ENCODE measurements around the gene CFAP161.

The CFAP161 gene

GRCh38 chr15:81174125-81174791 is 40.2 kb downstream of the CFAP161 start:
- Histone ChIP-seq H3K9me2 (replicated peaks; ENCODE audit: control insufficient read depth, low read length) (no peaks in the 10 kb centered on the region), H4K20me1 (ENCODE audit: control insufficient read depth, insufficient read depth, low read depth, low read length) (no peaks in the 10 kb centered on the region), H3K79me2 (ENCODE audit: control insufficient read depth, low read length) (no peaks in the 10 kb centered on the region), H3K27me3 (ENCODE audit: control insufficient read depth, low read length) (peaks cover 13% of the 10 kb centered on the region), H3K9me3 (ENCODE audit: control insufficient read depth, insufficient read depth, low read length) (no peaks in the 10 kb centered on the region), H3K4me2 (ENCODE audit: low read length) (no peak overlapping the region), H3K36me3 (ENCODE audit: control insufficient read depth, low read length) (no peaks in the 10 kb centered on the region), H3K27ac (ENCODE audit: low read depth, low read length) (no peak overlapping the region), H3F3A (ENCODE audit: control insufficient read depth, insufficient read depth) (no peaks in the 10 kb centered on the region), H3K4me3 (ENCODE audit: low read length) (no peak overlapping the region), H3K4me1 (ENCODE audit: control insufficient read depth, low read length) (no peaks in the 10 kb centered on the region)
- TF ChIP-seq EZH2phosphoT487 (IDR thresholded peaks at IDR 0.05; ENCODE audit: borderline replicate concordance, low read length) = no peak
- TF ChIP-seq, protein P1, sequence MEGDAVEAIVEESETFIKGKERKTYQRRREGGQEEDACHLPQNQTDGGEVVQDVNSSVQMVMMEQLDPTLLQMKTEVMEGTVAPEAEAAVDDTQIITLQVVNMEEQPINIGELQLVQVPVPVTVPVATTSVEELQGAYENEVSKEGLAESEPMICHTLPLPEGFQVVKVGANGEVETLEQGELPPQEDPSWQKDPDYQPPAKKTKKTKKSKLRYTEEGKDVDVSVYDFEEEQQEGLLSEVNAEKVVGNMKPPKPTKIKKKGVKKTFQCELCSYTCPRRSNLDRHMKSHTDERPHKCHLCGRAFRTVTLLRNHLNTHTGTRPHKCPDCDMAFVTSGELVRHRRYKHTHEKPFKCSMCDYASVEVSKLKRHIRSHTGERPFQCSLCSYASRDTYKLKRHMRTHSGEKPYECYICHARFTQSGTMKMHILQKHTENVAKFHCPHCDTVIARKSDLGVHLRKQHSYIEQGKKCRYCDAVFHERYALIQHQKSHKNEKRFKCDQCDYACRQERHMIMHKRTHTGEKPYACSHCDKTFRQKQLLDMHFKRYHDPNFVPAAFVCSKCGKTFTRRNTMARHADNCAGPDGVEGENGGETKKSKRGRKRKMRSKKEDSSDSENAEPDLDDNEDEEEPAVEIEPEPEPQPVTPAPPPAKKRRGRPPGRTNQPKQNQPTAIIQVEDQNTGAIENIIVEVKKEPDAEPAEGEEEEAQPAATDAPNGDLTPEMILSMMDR (IDR thresholded peaks at IDR 0.05; ENCODE audit: low read depth, low read length, poor library complexity, severe bottlenecking) = no peak

DNA sequence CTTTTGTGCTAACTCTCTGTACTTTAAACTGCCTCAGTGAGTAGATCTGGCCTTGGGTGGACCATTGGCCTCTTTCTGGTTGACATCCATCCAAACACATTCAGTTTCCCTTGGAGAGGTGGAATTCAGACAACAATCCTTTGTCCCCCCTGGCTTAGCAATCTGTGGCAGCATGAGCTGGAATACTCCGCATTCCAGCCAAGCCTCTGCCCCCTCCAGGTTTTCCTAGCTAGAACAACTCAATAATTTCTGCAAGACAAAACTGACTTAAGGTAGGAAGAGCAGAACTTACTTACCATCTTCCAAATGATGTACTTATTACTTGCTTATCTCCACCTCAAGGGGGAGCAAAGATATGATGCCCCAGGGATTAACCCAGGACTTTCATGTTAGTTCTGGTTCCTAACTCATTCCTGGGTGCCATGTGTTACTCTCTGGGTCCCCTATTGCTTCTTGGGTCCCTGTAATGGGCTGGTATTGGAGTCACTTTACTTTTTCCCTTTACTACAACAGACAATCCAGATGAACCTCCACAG is 40.8 kb downstream of the CFAP161 start:
- H3F3A ChIP-seq (ENCODE audit: control insufficient read depth, insufficient read depth) = no peaks in the 10 kb centered on the region
- H3K4me3 ChIP-seq (ENCODE audit: low read length) = no peak overlapping the region
- no peaks in the 10 kb centered on the region for H3K79me2 ChIP-seq (ENCODE audit: control insufficient read depth, low read length)
- H3K9me3 ChIP-seq (ENCODE audit: control insufficient read depth, insufficient read depth, low read length) = no peaks in the 10 kb centered on the region
- H4K20me1 ChIP-seq (ENCODE audit: control insufficient read depth, insufficient read depth, low read depth, low read length) = no peaks in the 10 kb centered on the region
- peaks cover 13% of the 10 kb centered on the region for H3K27me3 ChIP-seq (ENCODE audit: control insufficient read depth, low read length)
- no peak for TF ChIP-seq EZH2phosphoT487 (IDR thresholded peaks at IDR 0.05; ENCODE audit: borderline replicate concordance, low read length)
- TF ChIP-seq, protein P1 (IDR thresholded peaks at IDR 0.05; ENCODE audit: low read depth, low read length, poor library complexity, severe bottlenecking) = peak; percentile 9
- H3K4me1 ChIP-seq (ENCODE audit: control insufficient read depth, low read length) = no peaks in the 10 kb centered on the region
- no peak overlapping the region for H3K4me2 ChIP-seq (ENCODE audit: low read length)
- no peaks in the 10 kb centered on the region for H3K9me2 ChIP-seq (replicated peaks; ENCODE audit: control insufficient read depth, low read length)
- H3K36me3 ChIP-seq (ENCODE audit: control insufficient read depth, low read length) = no peaks in the 10 kb centered on the region
- no peak overlapping the region for H3K27ac ChIP-seq (ENCODE audit: low read depth, low read length)

DNA sequence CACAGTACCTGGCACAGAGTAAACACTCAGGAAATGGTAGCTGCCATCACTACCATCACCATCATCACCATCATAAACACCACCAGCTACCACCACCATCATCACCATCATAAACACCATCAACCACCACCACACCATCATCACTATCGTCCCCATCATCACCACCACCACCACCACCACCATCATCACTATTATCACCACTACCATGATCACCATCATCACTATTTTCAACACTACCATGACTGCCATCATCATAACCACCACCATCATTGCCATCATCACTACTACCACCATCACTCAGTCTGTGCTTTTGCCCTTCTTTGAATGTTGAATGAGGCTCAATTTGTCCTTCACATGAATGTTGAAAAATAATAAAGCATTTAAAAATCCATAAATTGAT is 41.4 kb downstream of the CFAP161 start:
- Histone ChIP-seq H3K4me1 (ENCODE audit: control insufficient read depth, low read length) (no peaks in the 10 kb centered on the region), H3K27ac (ENCODE audit: low read depth, low read length) (no peak overlapping the region)
- TF ChIP-seq EZH2phosphoT487 (IDR thresholded peaks at IDR 0.05; ENCODE audit: borderline replicate concordance, low read length) = no peak
- TF ChIP-seq, protein P1 (IDR thresholded peaks at IDR 0.05; ENCODE audit: low read depth, low read length, poor library complexity, severe bottlenecking) = no peak

More for the DNA sequence above, 41.4 kb downstream of the CFAP161 start:
- Histone ChIP-seq H3K27me3 (ENCODE audit: control insufficient read depth, low read length) (peaks cover 8% of the 10 kb centered on the region), H3K79me2 (ENCODE audit: control insufficient read depth, low read length) (no peaks in the 10 kb centered on the region), H3K9me2 (replicated peaks; ENCODE audit: control insufficient read depth, low read length) (no peaks in the 10 kb centered on the region), H3K9me3 (ENCODE audit: control insufficient read depth, insufficient read depth, low read length) (no peaks in the 10 kb centered on the region), H3K4me2 (ENCODE audit: low read length) (no peak overlapping the region), H3K36me3 (ENCODE audit: control insufficient read depth, low read length) (no peaks in the 10 kb centered on the region), H4K20me1 (ENCODE audit: control insufficient read depth, insufficient read depth, low read depth, low read length) (no peaks in the 10 kb centered on the region), H3F3A (ENCODE audit: control insufficient read depth, insufficient read depth) (no peaks in the 10 kb centered on the region), H3K4me3 (ENCODE audit: low read length) (no peak overlapping the region)
